RPMI8226 (cell line): ENCODE data around the gene SEC31A.
"Not testable (repeated sequence)": the region's sequence is repeated elsewhere in the genome, so short reads cannot be mapped to it uniquely, and the experiment has no call there.

ENCODE experiments used
- DNase-seq: peaks from one replicate; pipeline ENCODE4 v3.0.0-alpha.2; 2015

Gene SEC31A

GRCh38 chr4:82890901-82891706 is at the start of gene SEC31A:
Gene SEC31A, minus strand, starts transcription at chr4:82891153. Its CDS starts 9,217 bp downstream, at chr4:82881936.
- DNase-seq = peak; percentile 95

- DNase-seq = no peak
Measured at GRCh38 chr4:82939414-82939813, 48.5 kb upstream of the SEC31A start.

DNA sequence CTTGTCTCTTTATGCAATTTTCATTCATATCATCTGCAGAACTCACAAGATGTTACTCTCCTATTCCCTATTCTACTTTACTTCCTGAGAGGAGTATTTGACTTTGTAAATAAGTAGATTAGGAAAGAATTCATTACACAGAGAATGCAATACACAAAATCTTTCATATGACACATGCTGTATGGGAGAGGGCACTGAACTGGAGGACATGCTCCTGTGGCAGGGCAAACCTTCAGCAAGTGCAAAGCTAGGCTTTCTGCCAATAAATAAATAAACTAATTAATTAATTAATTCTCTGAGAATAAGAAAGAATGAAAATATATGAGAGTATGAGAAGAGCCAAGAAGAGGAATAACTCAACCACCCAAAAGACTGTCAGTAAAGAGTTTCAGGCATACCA is 43.5 kb upstream of the SEC31A start:
- no peak for DNase-seq

DNA sequence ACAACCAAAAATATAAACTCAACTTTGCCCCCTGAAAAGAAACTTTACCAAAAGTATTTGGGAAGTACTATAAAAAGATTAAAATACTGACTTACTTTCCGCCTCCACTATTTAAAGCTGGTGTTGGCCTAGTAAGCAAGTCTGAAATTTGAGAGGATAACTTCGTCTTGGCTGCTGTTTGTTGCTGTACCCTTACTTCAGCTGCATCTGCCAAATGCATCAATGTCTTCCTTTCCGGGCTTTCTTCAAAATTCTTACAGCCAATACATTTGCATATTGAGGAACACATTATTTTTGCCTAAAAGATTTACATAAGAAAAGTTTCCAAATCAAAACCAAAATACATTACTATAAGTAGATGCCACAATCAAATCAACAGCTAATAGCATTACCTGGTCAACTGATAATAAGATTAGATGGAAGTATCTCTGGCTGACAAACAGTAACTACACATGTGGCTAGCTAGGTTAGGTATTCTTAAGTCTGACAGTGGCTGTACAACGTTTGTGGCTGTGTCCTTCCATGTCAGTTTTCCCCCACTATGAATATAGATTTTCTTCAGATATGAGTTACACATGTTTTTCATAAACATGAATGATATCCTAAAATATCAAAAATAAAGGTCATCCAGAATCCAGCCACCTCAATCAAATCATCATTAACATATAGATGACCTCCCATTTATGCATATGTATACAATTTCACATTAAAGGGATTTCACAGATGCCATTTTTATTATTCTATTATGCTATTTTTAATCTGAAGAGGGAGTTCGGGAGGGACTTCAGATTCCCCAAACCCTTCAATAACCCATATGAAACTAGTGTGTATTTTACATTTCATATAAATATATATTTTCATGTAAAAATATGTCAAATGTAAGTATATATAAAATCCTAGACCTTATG is 40.1 kb upstream of the SEC31A start:
- DNase-seq = no peak

DNA sequence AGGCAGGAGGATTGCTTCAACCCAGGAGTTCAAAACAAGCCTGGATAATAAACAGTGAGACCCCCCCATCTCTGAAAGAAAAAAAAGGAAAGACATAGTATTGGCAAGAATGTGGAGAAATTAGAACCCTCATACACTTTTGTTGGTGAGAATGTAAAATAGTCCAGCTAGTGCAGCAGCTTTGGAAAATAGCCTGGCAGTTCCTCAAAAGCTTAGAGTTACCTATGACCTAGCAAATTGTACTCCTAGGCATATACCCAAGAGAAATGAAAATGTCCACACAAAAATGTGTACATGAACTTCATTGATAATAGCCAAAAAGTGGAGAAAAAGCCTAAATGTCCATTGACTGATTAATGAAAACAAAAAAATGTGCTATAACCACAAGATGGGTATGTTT is 30.8 kb upstream of the SEC31A start:
- no peak for DNase-seq

DNA sequence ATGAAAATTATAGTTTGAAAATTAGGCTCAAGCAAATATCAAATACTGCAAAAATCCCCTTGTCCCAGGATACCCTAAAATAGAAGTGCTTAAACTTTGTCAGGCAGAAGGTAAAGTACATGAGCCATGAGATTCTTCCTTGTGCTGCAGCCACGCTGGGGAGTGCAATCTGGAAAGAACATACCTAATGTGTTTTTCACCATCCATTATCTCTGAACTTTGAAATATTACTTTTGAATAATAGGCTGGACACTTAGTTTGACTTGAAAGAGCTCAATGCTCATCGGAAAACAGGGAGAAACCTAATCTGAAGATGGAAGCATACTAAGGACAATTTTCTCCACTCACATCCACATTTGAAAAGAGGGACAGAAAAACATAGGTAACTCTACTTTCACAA is 28.4 kb upstream of the SEC31A start:
- no peak for DNase-seq

GRCh38 chr4:82918091-82918490 is 27.1 kb upstream of the SEC31A start:
- no peak for DNase-seq

GRCh38 chr4:82913968-82914367 is 23.0 kb upstream of the SEC31A start:
- not testable (repeated sequence) for DNase-seq

DNA sequence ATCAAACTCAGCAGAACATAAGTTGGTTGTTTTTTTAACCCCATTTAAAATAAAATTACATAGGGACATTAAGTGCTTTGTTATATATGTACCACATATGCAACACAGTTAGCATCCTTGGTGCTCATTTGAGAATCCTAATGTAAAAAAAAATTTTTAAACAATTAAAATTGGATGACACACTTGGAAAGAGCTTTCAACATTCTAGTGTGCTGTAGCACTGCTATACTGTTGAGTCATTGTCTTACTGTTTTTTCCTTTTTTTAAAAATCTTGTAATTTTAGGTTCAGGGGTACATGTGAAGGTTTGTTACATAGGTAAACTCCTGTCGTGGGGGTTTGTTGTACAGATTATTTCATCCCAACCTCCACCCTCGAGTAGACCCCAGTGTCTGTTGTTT is 22.4 kb upstream of the SEC31A start:
- DNase-seq = no peak

DNA sequence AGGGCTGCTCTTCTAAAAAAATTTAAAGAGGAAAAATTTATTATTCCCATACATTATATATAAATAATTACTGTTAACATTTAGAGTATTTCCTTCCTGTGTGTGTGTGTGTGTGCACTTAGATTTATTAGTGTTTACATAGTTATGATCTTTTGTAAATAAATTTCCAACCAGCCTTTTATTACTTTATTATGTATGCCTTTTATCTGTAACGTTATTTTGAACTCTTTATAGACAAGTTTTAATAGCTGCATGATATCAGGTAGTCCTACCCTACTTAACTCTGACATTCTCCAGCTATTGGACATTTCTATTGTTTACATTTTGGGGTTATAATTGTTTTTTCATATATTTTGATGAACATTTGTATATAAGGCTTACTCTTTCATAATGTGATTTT is 18.4 kb upstream of the SEC31A start:
- no peak for DNase-seq

DNA sequence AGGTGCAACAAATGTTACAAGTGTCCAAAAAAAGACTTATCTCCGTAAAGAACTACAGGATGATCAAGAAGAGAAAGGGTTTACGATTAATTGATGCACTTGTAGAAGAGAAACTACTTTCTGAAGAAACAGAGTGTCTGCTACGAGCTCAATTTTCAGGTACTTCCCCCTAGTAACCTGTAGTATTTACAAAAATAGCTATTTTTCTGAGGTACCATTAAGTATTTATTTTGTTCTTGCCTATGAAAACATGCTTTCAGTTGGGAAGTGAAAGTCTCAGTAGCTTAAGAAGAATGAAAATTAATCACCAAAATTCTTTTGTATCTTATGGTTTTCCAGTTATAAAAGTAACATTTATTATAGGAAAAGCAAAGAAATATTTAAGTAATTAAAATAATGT is 15.5 kb upstream of the SEC31A start:
- no peak for DNase-seq

- DNase-seq = no peak
Measured at GRCh38 chr4:82905205-82905604, 14.3 kb upstream of the SEC31A start.

GRCh38 chr4:82903737-82904136 is 12.8 kb upstream of the SEC31A start:
- no peak for DNase-seq

DNA sequence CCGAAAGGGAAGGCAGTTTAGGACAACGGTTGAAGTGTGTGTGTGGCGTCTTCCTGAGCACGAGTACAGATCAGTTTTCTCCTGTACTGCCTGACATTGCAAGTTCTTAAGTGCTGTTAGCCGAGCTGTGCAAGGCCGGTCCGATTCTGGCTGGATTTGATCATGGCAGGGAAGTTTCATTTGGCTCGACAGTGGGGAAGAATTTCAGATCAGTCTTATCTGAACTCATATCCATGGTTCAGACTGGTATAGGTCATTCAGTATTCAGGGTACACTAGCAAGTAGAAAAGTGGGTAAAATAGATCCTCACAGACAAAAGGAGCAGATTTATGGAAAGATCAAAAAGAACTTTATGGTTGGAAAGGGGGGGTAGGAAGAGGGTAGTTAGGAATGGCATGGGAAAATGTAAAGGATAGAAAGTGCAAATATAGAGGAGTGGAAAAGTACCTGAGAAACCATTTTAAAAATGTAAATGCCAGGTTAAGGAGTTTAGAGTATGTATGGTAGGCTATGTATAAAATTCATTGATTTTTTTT is 10.3 kb upstream of the SEC31A start:
- no peak for DNase-seq

DNA sequence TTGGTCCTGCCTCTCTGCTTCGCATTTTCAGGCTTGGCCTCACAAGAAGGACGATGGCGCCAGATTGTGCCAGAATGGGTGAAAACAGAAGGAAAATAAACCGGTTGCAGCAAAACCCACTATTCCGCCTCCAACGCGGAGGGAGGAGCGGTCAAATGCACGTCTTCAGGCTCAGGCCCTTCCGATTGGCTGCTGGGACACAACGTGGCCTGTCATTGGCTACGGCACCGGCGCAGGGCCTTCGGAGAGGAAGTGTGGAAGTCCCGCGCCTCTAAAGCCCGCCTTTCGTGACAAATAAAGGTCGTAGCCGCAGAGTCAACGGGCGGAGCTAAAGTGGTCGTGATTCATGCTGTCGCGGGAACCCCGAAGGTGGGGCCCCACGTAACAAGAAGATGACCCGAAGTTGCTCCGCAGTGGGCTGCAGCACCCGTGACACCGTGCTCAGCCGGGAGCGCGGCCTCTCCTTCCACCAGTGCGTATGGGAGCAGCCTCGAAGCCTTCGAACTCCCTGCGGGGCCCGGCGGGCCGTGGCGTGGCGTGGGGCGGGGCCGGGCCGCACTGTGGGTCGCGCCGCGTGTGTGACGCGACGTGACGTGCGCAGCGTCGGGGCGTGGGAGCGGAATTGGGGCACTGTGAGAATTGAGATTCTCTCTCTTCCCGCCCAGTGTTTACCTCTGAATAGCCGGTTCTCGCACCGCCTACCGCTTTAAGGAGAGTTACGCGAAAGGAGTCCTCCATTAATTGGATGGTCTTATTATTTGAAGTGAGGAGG is 9.6 kb upstream of the SEC31A start, which contains the start of gene THAP9:
Gene THAP9, plus strand, starts transcription at position 325 of the 772 bp plus-strand sequence. Its CDS starts 68 bp downstream, at position 393.
- DNase-seq = peak; percentile 97

DNA sequence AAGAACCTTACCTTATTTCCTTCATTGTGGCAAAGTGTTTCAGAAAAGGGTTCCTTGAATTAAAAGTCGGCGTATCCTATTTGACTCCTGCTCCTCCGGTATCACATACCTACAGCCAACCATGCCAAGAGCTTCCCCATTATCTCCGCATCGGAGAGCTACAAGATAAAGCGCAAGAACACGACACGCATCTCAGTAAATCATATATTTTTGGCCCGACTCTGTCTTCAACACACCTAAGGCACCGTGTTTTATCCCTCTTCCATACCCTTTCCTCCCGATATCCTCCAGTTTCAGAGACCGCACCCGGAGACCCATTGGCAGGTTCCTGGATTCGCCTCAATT is 9.1 kb upstream of the SEC31A start:
- peak; percentile 40 for DNase-seq

DNA sequence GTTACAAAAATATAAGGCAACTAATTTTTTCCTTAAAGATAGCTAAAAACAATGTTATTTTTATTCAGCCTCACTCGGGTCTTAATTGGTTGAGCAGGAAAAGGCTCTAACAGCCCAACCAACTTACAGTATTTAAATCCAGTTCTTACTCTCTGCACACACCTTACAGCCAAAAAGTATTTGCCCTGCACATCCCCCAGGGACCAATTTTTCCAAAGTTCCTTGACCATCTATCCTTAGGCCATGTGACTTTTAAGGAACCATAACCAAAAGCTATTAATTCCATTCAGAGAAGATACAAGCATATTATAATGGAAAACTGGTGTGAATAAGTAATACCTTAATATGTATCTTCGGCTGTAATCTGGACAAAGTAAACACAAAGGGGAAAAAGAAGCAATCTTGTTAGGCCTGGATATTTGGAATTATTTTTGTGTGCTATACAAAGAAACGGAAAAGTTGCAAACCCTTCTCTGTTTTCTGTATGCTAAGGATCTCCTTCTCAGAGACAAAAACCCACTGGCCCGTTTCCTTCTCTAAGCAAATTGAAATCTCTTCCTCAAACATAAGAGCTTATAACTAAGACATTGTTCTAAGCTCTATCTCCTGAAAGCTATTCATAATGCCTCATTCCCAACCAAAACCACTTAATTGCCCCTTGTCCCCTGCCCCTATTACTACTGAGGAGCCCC is 8.6 kb upstream of the SEC31A start:
- DNase-seq = no peak

DNA sequence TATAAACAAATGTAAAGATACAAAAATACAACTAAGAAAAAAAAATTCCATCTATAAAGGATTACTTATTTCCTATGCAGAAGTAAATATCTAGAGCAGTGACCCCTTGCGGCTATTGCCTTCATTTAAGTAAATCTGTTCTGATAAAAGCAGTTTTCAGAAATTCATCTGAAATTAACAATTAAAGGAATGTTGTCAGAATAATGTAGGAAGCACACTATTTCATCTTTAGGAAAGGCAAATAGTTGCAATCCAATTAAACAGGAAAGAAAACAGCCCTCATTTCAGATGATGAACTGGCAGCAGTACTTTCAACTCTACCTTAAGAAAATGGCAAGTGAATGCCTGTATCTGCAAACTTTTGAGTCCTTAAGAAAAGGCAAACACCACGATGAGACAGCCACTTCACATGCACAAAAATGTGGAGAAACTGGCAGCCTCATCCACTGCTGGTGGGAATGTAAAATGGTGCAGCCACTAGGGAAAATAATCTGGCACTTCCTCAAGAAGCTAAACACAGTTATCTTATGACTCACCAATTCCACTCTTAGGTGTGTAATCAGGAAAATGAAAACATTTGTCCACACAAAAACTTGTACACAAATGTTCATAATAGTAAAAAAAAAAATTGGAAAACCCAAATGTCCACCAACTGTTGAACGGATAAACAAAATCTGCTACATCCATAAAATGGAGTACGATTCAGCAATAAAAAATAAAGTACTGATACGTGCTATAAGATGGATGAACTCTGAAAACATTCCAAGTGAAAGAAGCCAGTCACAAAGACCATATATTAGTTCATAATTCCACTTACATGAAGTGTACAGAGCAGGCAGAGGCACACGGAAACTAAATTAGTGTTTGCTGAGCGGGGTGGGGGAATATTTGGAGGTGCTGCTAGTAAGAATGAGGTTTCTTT is 7.6 kb upstream of the SEC31A start:
- DNase-seq = no peak

DNA sequence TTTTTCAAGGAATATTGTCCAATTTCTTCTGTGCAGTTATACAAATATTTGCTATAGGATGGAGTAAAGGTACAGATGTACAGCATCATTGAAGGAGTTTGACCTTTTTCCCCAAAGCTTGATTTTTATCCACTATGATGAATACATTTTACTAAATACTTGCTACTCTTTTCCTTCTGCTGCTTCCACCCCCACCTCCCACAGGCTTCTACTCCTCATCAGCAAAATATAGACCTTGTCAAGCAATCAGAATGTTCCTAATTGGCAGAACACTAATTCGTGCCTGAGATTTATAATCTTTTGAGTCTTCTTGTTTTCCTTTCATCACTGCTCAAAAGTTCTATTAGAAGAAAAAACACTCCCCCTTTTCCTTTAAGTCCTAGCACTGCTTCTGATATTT is 5.8 kb upstream of the SEC31A start:
- no peak for DNase-seq

DNA sequence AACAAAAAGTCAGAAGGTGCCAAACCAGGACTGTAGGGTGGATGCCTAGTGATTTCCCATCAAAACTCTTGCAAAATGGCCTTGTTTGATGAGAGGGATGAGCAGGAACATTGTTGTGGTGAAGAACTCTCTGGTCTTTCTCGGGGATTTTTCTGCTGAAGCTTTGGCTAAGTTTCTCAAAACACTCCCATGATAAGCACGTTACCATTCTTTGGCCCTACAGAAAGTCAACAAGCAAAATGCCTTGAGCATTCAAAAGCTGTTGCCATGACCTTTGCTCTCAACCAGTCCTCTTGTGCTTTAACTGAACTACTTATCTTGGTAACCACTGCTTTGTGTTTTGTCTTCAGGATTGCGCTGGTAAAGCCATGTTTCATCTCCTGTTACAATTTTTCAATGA is 3.0 kb upstream of the SEC31A start:
- DNase-seq = no peak

DNA sequence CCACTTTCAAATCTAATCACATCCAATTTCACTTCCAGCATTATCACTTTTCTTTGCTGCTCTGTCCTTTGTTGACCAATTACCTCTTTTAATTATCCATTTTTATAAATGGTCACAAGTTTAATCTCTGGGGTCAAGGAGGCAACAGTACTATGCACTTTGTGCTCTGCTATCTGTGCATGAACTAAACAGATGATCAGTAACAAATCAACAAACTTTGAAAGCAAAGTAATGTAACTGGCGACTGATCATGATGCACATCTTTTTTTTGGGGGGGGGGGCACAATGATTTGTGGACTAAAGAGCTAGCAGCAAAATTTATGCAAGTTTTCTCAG is 1.5 kb upstream of the SEC31A start:
- DNase-seq = no peak
